Colonic mucosa (tissue), 4 donors: ENCODE results near the gene L3MBTL4. TPM values are rescaled to one million over a fixed set of nuclear protein-coding genes. Genes with fewer than 3 reads are reported as not detected.

ENCODE experiments used
- DNase-seq: peaks from one replicate; pipeline ENCODE4 v3.0.0-alpha.2; 2020
- H3K27ac ChIP-seq: fragments of 200-600 bp; one replicate; pipeline ENCODE4 v1.8.0; 2021
- H3K27me3 ChIP-seq: fragments of 200-600 bp; one replicate; pipeline ENCODE4 v1.8.0; 2021
- H3K36me3 ChIP-seq: fragments of 200-600 bp; one replicate; pipeline ENCODE4 v1.8.0; 2021
- H3K4me1 ChIP-seq: fragments of 200-600 bp; one replicate; pipeline ENCODE4 v1.8.0; 2021; ENCODE audit warnings: mild to moderate bottlenecking
- H3K4me3 ChIP-seq: fragments of 200-600 bp; one replicate; pipeline ENCODE4 v1.8.0; 2021
- H3K9ac ChIP-seq, 2 donors: one replicate each; pipeline ENCODE4 v1.7.0; 2013; ENCODE audit warnings: control low read depth in 2 of 2, low read depth in 2 of 2, low read length in 2 of 2
- H3K9me3 ChIP-seq: fragments of 200-600 bp; one replicate; pipeline ENCODE4 v1.8.0; 2021
- CTCF ChIP-seq: fragments of 200-600 bp; IDR thresholded peaks from one replicate; pipeline ENCODE4 v1.8.0; 2022; ENCODE audit warnings: antibody characterized with exemption, mild to moderate bottlenecking
- intact Hi-C: fragments of 100-400 bp; cut with DNase I; formaldehyde crosslinking; loops from one replicate; pipeline ENCODE4 v1.14.1; 2022
- total RNA-seq, 2 donors: library from RNA; stranded (reverse); fragmentation: NEBNext Ultra II Directional in 1 of 2; extraction: Animal tissue kit (Norgen Biotek cat#: 25700) in 1 of 2; gene quantifications; one replicate each; pipeline ENCODE4 v1.2.1, GENCODE V29; 2021
- donor health status: healthy.
- donor health status: DM: no; HTN: no; CAD: no.
- donor health status: DM: no; HTN: no; CAD: no.

Gene L3MBTL4
- total RNA-seq, 2 donors from 2014 or later = 3.5 to 3.8 TPM

GRCh38 chr18:6215888-6216287 is 198.8 kb downstream of the L3MBTL4 start:
- no peak overlapping the region for H3K27ac ChIP-seq
- H3K9ac ChIP-seq = no peak overlapping the region
- no peaks in the 10 kb centered on the region for H3K27me3 ChIP-seq
- no peaks in the 10 kb centered on the region for H3K36me3 ChIP-seq
- H3K4me1 ChIP-seq = no peaks in the 10 kb centered on the region
- no peak overlapping the region for H3K4me3 ChIP-seq
- no peak for DNase-seq
- no peak for TF ChIP-seq CTCF
- no peaks in the 10 kb centered on the region for H3K9me3 ChIP-seq
- intact Hi-C loops = no loop called here

GRCh38 chr18:6211174-6211504 is 203.6 kb downstream of the L3MBTL4 start:
- intact Hi-C loops = no loop called here

GRCh38 chr18:6210349-6211173 is 204.2 kb downstream of the L3MBTL4 start:
- no peak overlapping the region for H3K4me3 ChIP-seq
- TF ChIP-seq CTCF = no peak
- no peaks in the 10 kb centered on the region for H3K27me3 ChIP-seq
- no peak overlapping the region for H3K9ac ChIP-seq
- no peaks in the 10 kb centered on the region for H3K36me3 ChIP-seq
- H3K9me3 ChIP-seq = no peaks in the 10 kb centered on the region
- intact Hi-C loops = no loop called here
- no peak for DNase-seq
- no peaks in the 10 kb centered on the region for H3K4me1 ChIP-seq
- no peak overlapping the region for H3K27ac ChIP-seq

More at GRCh38 chr18:6211174-6211504, 203.6 kb downstream of the L3MBTL4 start:
- Histone ChIP-seq H3K27me3 (no peaks in the 10 kb centered on the region), H3K9me3 (no peaks in the 10 kb centered on the region), H3K4me1 (no peaks in the 10 kb centered on the region), H3K9ac (no peak overlapping the region), H3K4me3 (no peak overlapping the region), H3K36me3 (no peaks in the 10 kb centered on the region), H3K27ac (no peak overlapping the region)
- DNase-seq = no peak
- no peak for TF ChIP-seq CTCF

- H3K4me1 ChIP-seq = no peaks in the 10 kb centered on the region
- TF ChIP-seq CTCF = no peak
- no peaks in the 10 kb centered on the region for H3K9me3 ChIP-seq
- H3K9ac ChIP-seq = no peak overlapping the region
- H3K4me3 ChIP-seq = no peak overlapping the region
- intact Hi-C loops = no loop called here
- H3K36me3 ChIP-seq = no peaks in the 10 kb centered on the region
- no peak for DNase-seq
- no peaks in the 10 kb centered on the region for H3K27me3 ChIP-seq
- no peak overlapping the region for H3K27ac ChIP-seq
These were observed 206.8 kb downstream of the L3MBTL4 start for GRCh38 chr18:6207941-6208340.

- no peak for TF ChIP-seq CTCF
- Histone ChIP-seq H3K36me3 (no peaks in the 10 kb centered on the region), H3K9me3 (no peaks in the 10 kb centered on the region), H3K27me3 (no peaks in the 10 kb centered on the region), H3K4me3 (no peak overlapping the region), H3K9ac (no peak overlapping the region), H3K27ac (no peak overlapping the region), H3K4me1 (no peaks in the 10 kb centered on the region)
- intact Hi-C loops = no loop called here
- no peak for DNase-seq
These were observed 207.6 kb downstream of the L3MBTL4 start for GRCh38 chr18:6207116-6207515.
